Activated gamma-delta T cell treated with anti-CD3 and anti-CD28 coated beads, Interleukin-2, amount 50 U/mL, for 16 hours (primary cell): ENCODE data around the gene RAB8B.

Experiments
- DNase-seq: peaks from one replicate; pipeline ENCODE4 v3.0.0-alpha.2; 2020; ENCODE audit warnings: low read depth

The RAB8B gene

GRCh38 chr15:63276342-63277037 is 87.1 kb downstream of the RAB8B start:
- DNase-seq = no peak

GRCh38 chr15:63277038-63277892 is 87.9 kb downstream of the RAB8B start, which contains the start of gene APH1B:
APH1B (plus strand) TSS chr15:63277605; CDS start chr15:63277624, 19 bp downstream.
- peak; percentile 59 for DNase-seq

DNA sequence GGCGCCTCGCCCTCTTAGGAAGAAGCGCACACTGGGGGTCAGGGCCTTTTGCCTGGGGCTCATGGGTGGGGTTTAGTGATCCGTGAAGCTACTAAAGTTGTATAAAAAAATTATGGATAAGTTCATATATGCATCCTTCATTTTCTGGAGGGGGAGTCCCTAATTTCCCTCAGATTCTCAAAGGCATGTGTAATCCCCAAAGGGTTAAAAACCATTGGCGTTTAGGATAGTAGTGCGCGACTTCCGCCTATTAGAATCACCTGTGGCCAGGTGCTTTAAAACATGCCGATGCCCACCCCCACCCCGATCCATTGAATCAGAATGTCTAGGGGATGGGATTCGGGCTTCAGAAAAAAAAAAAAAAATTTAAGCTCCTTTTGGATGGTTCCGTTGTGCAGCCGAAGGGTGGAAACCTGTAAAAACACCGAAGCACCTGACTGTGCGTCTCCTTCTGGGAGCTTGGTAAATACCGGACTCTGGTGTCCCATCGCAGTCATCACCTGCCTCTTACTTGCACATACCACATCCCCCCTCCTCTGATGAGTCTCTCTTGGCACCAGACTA is 88.6 kb downstream of the RAB8B start:
- no peak for DNase-seq

- no peak for DNase-seq
Measured at GRCh38 chr15:63283126-63283525, 93.7 kb downstream of the RAB8B start.

- no peak for DNase-seq
Measured at GRCh38 chr15:63284335-63284734, 94.9 kb downstream of the RAB8B start.

GRCh38 chr15:63287109-63287508 is 97.7 kb downstream of the RAB8B start:
- no peak for DNase-seq

DNA sequence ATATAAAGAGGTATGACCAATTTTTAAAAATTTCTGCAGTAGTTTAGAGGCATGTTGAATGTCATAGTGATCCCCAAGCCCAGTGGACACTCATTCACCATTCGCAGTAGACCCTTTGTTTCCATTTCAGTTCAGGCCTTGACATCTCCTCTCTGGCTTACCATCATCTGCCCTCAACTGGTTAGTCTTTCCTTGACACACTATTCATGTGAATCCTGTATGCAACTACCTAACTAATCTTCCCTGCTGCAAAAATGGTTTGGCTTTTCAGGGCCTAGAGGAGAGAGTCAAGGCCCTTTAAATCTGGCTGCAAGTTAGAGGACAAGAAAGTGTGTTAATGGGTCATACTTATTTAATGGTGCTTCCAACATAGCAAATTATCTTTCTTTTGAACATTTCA is 98.9 kb downstream of the RAB8B start:
- no peak for DNase-seq

DNA sequence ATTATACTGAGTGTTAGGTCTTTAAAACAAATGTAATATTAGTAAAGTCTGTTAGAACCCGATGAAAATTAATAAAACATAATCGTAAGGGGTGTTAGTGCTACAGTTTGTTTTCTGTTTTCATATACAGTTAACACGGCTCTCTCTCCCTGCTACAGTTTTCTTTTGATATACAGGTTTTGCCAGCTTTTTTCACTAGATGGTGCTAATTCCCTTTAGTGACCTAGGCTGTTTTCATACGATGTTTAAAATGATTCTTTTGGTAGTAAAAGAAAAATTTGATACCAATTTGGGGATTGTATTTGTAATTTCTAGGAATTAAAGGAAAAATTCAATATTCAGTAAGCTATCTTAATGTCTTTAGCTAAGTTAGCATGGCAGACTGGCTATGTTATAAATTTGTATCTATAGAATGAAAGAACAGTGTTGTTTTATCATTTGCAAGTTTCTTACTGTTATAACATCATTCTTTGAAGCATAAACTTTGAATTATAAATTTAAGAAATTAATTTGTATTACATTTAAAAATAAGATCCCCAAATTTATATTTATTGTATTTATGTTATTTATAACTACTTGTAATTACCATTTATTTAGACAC is 99.5 kb downstream of the RAB8B start:
- no peak for DNase-seq

DNA sequence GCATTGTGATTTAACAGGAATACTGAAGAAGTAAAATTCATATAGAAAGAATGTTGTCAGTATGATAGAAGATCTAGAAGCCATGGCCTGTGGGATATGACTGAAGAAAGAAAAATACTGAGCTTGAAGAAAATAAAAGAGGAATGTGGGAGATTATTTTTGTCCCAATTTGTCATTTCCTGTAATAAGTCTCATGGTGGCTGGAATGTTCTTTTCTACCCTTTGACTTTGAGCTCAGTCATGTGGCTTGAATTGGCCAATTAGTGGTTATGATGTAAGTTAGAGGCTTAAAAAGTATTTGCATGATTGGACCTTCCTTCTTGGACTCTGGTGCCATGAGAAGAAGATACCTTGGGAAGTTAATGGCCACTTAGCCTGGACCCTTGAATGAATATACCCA is 102.1 kb downstream of the RAB8B start:
- no peak for DNase-seq

DNA sequence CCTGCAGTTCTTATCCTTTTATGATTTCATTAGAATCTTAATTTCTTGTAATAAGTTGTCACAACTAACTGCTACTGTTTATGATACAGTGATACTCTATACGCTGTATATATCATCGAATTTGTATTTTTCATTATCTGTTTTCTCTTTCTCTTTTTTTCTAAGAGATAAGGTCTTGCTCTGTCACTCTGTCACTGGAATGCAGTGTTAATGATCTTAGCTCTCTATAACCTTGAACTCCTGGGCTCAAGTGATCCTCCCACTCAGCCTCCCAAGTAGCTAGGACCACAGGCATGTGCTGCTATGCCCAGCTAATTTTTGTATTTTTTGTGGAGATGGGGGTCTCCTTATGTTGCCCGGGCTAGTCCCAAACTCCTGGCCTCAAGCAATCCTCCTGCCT is 102.8 kb downstream of the RAB8B start:
- no peak for DNase-seq

DNA sequence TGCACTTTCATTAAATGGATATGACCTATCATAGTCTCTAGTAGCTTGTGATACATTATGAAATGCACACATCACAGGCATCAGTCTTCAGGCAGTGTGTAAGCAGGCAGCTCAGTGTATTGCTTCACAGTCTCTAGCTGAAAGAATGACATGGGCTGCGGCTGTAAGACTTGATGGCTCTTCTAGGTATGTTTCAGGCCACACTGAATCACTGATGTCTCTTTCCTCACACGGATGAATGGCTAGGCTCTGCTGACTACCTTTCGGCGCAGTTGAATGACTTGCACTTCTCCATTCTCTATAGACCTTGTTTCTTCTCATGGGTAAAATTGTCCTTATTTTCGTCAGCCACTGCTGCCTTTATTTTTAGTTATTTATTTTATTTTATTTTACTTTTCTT is 103.4 kb downstream of the RAB8B start:
- no peak for DNase-seq

DNA sequence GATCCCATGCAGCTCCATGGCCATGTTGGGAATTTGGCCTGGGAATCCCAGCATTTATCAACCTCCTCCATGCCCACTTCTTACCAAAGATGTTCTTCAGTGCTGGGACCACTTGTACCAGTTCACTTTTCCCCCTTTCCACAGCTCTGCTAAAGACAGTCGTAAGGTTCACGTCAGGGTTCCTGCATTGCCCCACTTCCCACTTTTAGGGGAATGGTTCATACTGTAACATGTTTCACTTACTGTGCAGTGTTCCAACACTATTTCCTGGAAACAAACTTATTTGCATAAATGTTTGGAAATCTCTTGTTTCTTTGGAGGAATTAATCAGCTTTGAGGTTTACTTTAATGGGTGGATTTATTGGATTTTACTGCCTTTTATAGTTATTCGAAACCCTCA is 105.0 kb downstream of the RAB8B start:
- no peak for DNase-seq

GRCh38 chr15:63295341-63295740 is 105.9 kb downstream of the RAB8B start:
- DNase-seq = no peak

DNA sequence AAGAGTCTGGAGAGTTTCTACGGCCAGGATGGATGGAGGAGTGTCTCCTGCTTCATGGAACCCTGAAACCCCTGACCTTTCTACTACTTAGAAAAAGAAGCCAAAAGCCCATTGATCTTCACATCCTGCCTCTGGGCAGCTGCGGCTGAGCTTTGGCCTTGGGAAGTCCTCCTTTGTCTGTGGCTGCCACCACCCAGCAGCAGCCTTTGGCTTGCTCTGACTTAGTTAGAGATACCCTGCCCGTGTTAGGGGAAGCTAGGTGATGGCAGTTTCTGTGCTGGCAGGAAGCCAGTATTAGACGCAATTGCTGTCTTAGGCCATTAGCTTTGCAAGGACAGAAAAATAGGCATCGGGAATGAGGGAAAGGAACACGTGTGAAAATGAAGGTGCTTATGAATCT is 106.8 kb downstream of the RAB8B start:
- DNase-seq = no peak

DNA sequence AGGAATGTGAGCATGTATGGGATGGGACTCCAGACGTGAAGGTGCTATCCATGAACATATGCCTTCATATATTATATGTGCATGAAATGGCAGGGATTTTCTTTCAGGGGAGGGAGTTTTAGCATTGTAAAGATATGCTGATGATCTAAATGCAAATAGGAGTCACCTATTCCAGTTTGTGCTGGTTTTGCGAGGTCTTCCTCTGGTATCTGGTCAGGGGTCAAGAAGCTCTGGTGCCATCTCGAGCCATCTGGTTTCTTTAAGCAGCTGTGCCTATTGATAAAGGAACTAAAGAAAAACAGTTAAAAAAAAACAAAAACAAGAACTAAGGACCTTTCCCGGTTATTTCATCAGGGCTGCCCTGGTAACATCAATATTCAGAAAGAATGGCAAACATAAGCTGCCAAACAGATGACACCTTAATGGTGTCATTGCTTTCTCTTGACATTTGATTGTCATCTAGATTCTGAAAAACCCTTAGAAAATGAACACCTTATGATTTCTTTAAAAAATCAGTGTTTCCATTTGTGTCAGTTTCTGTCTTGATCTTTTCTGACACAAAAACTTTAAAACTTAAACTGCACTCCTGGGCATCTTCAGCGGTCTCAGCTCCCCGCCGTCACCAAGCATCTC is 110.7 kb downstream of the RAB8B start:
- no peak for DNase-seq

DNA sequence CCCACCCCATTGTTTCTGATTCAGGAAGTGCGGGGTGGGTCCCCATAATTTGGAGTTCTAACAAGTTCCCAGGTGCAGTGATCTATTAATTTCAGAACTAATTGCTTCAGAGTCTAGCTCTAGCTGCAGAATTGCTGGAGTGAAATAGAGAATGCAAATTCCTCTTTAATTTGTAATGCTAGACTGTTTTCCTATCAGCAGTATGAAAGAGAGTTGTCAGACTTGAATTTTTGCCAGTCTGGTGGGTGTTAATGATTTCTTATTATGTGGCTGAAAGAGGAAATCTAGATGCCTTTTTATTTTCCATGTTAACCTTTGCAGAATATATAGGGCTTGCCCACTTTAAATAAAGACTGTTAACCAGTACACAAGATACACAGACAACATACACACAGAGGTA is 111.7 kb downstream of the RAB8B start:
- DNase-seq = no peak

DNA sequence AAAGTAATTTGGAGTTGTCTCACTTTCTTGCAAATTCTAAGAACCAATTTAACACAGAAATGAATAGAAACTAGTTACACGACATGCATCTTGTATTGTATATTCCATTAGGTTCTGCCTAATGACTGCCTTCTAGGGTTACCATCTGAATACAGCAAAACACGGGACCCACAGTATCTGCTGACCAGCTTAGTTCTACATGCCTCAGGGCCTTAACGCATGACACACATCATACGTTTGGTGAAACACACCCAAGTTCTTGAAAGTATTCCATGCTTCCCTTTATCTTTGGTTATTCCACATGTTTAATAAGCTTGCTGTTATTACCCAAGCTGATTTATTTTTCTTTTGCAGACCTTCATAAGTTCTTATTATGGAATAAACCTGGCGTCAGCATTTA is 115.9 kb downstream of the RAB8B start:
- DNase-seq = no peak

GRCh38 chr15:63306492-63307073 is 117.2 kb downstream of the RAB8B start:
- DNase-seq = no peak

- DNase-seq = no peak
Measured at GRCh38 chr15:63308491-63308890, 119.1 kb downstream of the RAB8B start.

- DNase-seq = no peak
Measured at GRCh38 chr15:63308947-63309346, 119.5 kb downstream of the RAB8B start.

- DNase-seq = no peak
Measured at GRCh38 chr15:63310646-63311045, 121.2 kb downstream of the RAB8B start.

- DNase-seq = no peak
Measured at GRCh38 chr15:63312286-63312685, 122.9 kb downstream of the RAB8B start.
